Thyroid gland (tissue), 4 donors: ENCODE results near the gene BCL3.

Source experiments
- CTCF ChIP-seq, 6 experiments: fragments of 200-600 bp in 3 of 6; fragments of 450-650 bp in 3 of 6; sonication (generic) in 3 of 6; IDR thresholded peaks; one replicate each; pipeline ENCODE4 v1.5.1; 2016 to 2019; ENCODE audit warnings: antibody characterized with exemption in 6 of 6, mild to moderate bottlenecking in 2 of 6, inconsistent platforms in 1 of 6, moderate library complexity in 1 of 6
- POLR2A ChIP-seq, 2 donors: fragments of 450-650 bp; IDR thresholded peaks; one replicate each; pipeline ENCODE4 v1.6.1; 2017; ENCODE audit warnings: antibody characterized with exemption in 2 of 2, mild to moderate bottlenecking in 2 of 2, moderate library complexity in 1 of 2

- no peak for TF ChIP-seq CTCF (IDR thresholded peaks at IDR 0.05)
- TF ChIP-seq POLR2A (IDR thresholded peaks at IDR 0.05): peak in 1 of 2 donors; percentile 46
Measured at GRCh38 chr19:44741841-44742329, 6.6 kb upstream of the BCL3 start.
